ENCODE data around the gene OPTC. TPM values are rescaled to one million over a fixed set of nuclear protein-coding genes. Genes with fewer than 3 reads are reported as not detected.

OPTC gene
- polyA plus RNA-seq, 1 donor from 2014 or later = not detected

DNA sequence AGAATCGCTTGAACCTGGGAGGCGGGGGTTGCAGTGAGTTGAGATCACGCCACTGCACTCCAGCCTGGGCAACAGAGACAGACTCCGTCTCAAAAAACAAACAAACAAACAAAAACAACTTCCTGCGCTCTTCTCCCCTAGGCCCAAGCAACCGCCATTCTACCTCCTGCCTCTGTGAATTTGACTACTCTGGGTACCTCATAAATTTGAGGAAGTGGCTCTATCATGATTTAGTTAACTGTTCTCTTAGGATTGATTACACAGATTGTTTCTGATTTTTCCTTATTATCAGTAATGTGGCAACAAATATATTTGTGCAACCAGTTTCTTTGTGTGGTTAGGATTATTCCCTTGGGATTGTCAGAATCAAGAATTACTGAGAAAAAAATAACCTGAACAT, 29.7 kb downstream of the OPTC start:
- H2AFZ ChIP-seq (ENCODE audit: low read depth, low read length) = no peak overlapping the region
- TF ChIP-seq, protein P1, sequence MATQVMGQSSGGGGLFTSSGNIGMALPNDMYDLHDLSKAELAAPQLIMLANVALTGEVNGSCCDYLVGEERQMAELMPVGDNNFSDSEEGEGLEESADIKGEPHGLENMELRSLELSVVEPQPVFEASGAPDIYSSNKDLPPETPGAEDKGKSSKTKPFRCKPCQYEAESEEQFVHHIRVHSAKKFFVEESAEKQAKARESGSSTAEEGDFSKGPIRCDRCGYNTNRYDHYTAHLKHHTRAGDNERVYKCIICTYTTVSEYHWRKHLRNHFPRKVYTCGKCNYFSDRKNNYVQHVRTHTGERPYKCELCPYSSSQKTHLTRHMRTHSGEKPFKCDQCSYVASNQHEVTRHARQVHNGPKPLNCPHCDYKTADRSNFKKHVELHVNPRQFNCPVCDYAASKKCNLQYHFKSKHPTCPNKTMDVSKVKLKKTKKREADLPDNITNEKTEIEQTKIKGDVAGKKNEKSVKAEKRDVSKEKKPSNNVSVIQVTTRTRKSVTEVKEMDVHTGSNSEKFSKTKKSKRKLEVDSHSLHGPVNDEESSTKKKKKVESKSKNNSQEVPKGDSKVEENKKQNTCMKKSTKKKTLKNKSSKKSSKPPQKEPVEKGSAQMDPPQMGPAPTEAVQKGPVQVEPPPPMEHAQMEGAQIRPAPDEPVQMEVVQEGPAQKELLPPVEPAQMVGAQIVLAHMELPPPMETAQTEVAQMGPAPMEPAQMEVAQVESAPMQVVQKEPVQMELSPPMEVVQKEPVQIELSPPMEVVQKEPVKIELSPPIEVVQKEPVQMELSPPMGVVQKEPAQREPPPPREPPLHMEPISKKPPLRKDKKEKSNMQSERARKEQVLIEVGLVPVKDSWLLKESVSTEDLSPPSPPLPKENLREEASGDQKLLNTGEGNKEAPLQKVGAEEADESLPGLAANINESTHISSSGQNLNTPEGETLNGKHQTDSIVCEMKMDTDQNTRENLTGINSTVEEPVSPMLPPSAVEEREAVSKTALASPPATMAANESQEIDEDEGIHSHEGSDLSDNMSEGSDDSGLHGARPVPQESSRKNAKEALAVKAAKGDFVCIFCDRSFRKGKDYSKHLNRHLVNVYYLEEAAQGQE (IDR thresholded peaks at IDR 0.05; ENCODE audit: borderline replicate concordance) = no peak
- TF ChIP-seq EZH2 (IDR thresholded peaks at IDR 0.05; ENCODE audit: borderline replicate concordance, insufficient read depth, low read length, poor library complexity, severe bottlenecking) (no peak), TAF1 (IDR thresholded peaks at IDR 0.05; ENCODE audit: low read depth) (no peak), SMC3 (conservative IDR thresholded peaks at IDR 0.05; ENCODE audit: poor library complexity) (no peak), POLR2AphosphoS5 (IDR thresholded peaks at IDR 0.05) (no peak), RAD21 (conservative IDR thresholded peaks at IDR 0.05) (no peak)
- H3K79me2 ChIP-seq (replicated peaks; ENCODE audit: insufficient read depth, low read length) = no peaks in the 10 kb centered on the region
- no peaks in the 10 kb centered on the region for H3K9me2 ChIP-seq (ENCODE audit: insufficient read depth, low read length)
- no peak overlapping the region for H3K27ac ChIP-seq (ENCODE audit: low read length)
- no peaks in the 10 kb centered on the region for H3F3A ChIP-seq (ENCODE audit: insufficient read depth, low read length, poor library complexity, severe bottlenecking)
- no peak overlapping the region for H3K9ac ChIP-seq (ENCODE audit: low read length)
- no peaks in the 10 kb centered on the region for H4K20me1 ChIP-seq (ENCODE audit: insufficient read depth)
- no peaks in the 10 kb centered on the region for H3K36me3 ChIP-seq (ENCODE audit: insufficient read depth, low read length)
- no peak overlapping the region for H3K4me3 ChIP-seq (ENCODE audit: low read length)
- no peak overlapping the region for H3K4me2 ChIP-seq (ENCODE audit: low read length)
- no peaks in the 10 kb centered on the region for H3K27me3 ChIP-seq (ENCODE audit: insufficient read depth, low read depth, low read length)
- H3K9me3 ChIP-seq (ENCODE audit: low read length) = no peaks in the 10 kb centered on the region

DNA sequence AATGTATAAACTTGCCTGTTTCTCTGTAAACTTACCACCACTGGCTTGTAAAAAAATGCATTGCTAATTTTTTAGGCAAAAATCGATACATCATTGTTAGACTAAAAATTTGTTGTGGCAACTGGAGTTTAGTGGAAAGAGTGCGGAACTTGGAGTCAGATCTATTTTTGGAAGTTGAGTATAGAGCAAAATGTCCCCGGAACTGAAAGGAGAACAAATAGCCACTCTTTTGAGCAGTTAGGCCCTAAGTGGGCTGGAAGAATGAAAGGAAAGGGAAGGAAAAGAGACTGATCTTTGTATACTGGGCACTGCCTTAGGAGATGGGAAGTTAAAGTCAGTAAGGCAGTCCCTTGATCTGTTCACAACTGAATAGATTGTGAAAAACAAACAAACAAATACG, 30.2 kb downstream of the OPTC start:
- Histone ChIP-seq H3K27ac (ENCODE audit: low read length) (no peak overlapping the region), H3K4me3 (ENCODE audit: low read length) (no peak overlapping the region), H3K36me3 (ENCODE audit: insufficient read depth, low read length) (no peaks in the 10 kb centered on the region), H3K9me2 (ENCODE audit: insufficient read depth, low read length) (no peaks in the 10 kb centered on the region), H3F3A (ENCODE audit: insufficient read depth, low read length, poor library complexity, severe bottlenecking) (no peaks in the 10 kb centered on the region), H3K79me2 (replicated peaks; ENCODE audit: insufficient read depth, low read length) (no peaks in the 10 kb centered on the region), H3K9ac (ENCODE audit: low read length) (no peak overlapping the region), H3K4me2 (ENCODE audit: low read length) (no peak overlapping the region), H3K9me3 (ENCODE audit: low read length) (no peaks in the 10 kb centered on the region), H3K27me3 (ENCODE audit: insufficient read depth, low read depth, low read length) (no peaks in the 10 kb centered on the region), H2AFZ (ENCODE audit: low read depth, low read length) (no peak overlapping the region), H4K20me1 (ENCODE audit: insufficient read depth) (no peaks in the 10 kb centered on the region)
- TF ChIP-seq, protein P1 (IDR thresholded peaks at IDR 0.05; ENCODE audit: borderline replicate concordance) = no peak
- TF ChIP-seq EP300 (conservative IDR thresholded peaks at IDR 0.05; ENCODE audit: poor library complexity, severe bottlenecking) = no peak
- TF ChIP-seq, protein P2, sequence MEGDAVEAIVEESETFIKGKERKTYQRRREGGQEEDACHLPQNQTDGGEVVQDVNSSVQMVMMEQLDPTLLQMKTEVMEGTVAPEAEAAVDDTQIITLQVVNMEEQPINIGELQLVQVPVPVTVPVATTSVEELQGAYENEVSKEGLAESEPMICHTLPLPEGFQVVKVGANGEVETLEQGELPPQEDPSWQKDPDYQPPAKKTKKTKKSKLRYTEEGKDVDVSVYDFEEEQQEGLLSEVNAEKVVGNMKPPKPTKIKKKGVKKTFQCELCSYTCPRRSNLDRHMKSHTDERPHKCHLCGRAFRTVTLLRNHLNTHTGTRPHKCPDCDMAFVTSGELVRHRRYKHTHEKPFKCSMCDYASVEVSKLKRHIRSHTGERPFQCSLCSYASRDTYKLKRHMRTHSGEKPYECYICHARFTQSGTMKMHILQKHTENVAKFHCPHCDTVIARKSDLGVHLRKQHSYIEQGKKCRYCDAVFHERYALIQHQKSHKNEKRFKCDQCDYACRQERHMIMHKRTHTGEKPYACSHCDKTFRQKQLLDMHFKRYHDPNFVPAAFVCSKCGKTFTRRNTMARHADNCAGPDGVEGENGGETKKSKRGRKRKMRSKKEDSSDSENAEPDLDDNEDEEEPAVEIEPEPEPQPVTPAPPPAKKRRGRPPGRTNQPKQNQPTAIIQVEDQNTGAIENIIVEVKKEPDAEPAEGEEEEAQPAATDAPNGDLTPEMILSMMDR (IDR thresholded peaks at IDR 0.05; ENCODE audit: poor library complexity, severe bottlenecking) = no peak
- no peak for TF ChIP-seq POLR2AphosphoS5 (IDR thresholded peaks at IDR 0.05)
- no peak for TF ChIP-seq SMC3 (conservative IDR thresholded peaks at IDR 0.05; ENCODE audit: poor library complexity)
- TF ChIP-seq TAF1 (IDR thresholded peaks at IDR 0.05; ENCODE audit: low read depth) = no peak
- TF ChIP-seq RAD21 (conservative IDR thresholded peaks at IDR 0.05) = no peak
- no peak for TF ChIP-seq MXI1 (conservative IDR thresholded peaks at IDR 0.05; ENCODE audit: poor library complexity, severe bottlenecking)
- no peak for TF ChIP-seq EZH2 (IDR thresholded peaks at IDR 0.05; ENCODE audit: borderline replicate concordance, insufficient read depth, low read length, poor library complexity, severe bottlenecking)
